GM23338 (cell line): Measurements from ENCODE around the gene TBX10. TPM values are rescaled to one million over a fixed set of nuclear protein-coding genes. Genes with fewer than 3 reads are reported as not detected.

Source experiments
- ATAC-seq: fragments of 200-7000 bp; cut with Tn5 transposase; 3 replicates; pipeline ENCODE4 v1.9.1; 2020
- DNase-seq: peaks from one replicate; pipeline ENCODE4 v3.0.0-alpha.2; 2015; ENCODE audit warnings: low spot score
- H2AFZ ChIP-seq: fragments of 200-600 bp; sonication (generic); 2 replicates; pipeline ENCODE4 v1.8.0; 2016; ENCODE audit warnings: antibody characterized with exemption, mild to moderate bottlenecking, moderate library complexity
- H3F3A ChIP-seq: fragments of 200-600 bp; sonication (generic); replicated peaks from 2 replicates; pipeline ENCODE4 v1.8.0; 2017; ENCODE audit warnings: antibody characterized with exemption, mixed run types, low read depth
- H3K27ac ChIP-seq: fragments of 200-600 bp; sonication (generic); 2 replicates; pipeline ENCODE4 v1.6.1; 2016; ENCODE audit warnings: low read depth
- H3K27me3 ChIP-seq: fragments of 200-600 bp; sonication (generic); 2 replicates; pipeline ENCODE4 v1.8.0; 2016; ENCODE audit warnings: mild to moderate bottlenecking, mixed run types, moderate library complexity; ENCODE audit not compliant: insufficient read depth
- H3K36me3 ChIP-seq: fragments of 200-600 bp; sonication (generic); 2 replicates; pipeline ENCODE4 v1.8.0; 2016; ENCODE audit warnings: mild to moderate bottlenecking; ENCODE audit not compliant: insufficient read depth
- H3K4me1 ChIP-seq: fragments of 200-600 bp; sonication (generic); 2 replicates; pipeline ENCODE4 v1.8.0; 2016; ENCODE audit warnings: mild to moderate bottlenecking, moderate library complexity; ENCODE audit not compliant: insufficient read depth
- H3K4me2 ChIP-seq: fragments of 200-600 bp; sonication (generic); 2 replicates; pipeline ENCODE4 v1.7.1; 2017; ENCODE audit warnings: mixed run types
- H3K4me3 ChIP-seq: fragments of 200-600 bp; sonication (generic); 2 replicates; pipeline ENCODE4 v1.6.1; 2016; ENCODE audit warnings: mixed run types
- H3K79me2 ChIP-seq: fragments of 200-600 bp; sonication (generic); replicated peaks from 2 replicates; pipeline ENCODE4 v1.8.0; 2017; ENCODE audit warnings: mild to moderate bottlenecking; ENCODE audit not compliant: insufficient read depth
- H3K9me2 ChIP-seq: fragments of 200-600 bp; sonication (generic); 2 replicates; pipeline ENCODE4 v1.8.0; 2017; ENCODE audit not compliant: insufficient read depth
- H4K20me1 ChIP-seq: fragments of 200-600 bp; sonication (generic); replicated peaks from 2 replicates; pipeline ENCODE4 v1.8.0; 2017; ENCODE audit warnings: mild to moderate bottlenecking; ENCODE audit not compliant: insufficient read depth
- H3K27ac Mint-ChIP-seq: 2 replicates; pipeline ENCODE4 v1.8.0; 2020; ENCODE audit warnings: inconsistent platforms, mild to moderate bottlenecking, moderate library complexity, mixed read lengths
- H3K27me3 Mint-ChIP-seq: 3 replicates; pipeline ENCODE4 v1.8.0; 2022; ENCODE audit warnings: low read depth, mild to moderate bottlenecking, moderate library complexity, mixed read lengths, inconsistent platforms; ENCODE audit not compliant: insufficient read depth, poor library complexity
- H3K36me3 Mint-ChIP-seq: 3 replicates; pipeline ENCODE4 v1.8.0; 2021; ENCODE audit warnings: low read depth, mild to moderate bottlenecking, inconsistent platforms, moderate library complexity, mixed read lengths
- H3K4me1 Mint-ChIP-seq: 3 replicates; pipeline ENCODE4 v1.8.0; 2020; ENCODE audit warnings: mild to moderate bottlenecking, inconsistent platforms, mixed read lengths
- H3K4me3 Mint-ChIP-seq: 3 replicates; pipeline ENCODE4 v1.8.0; 2021; ENCODE audit warnings: moderate library complexity, mild to moderate bottlenecking, inconsistent platforms, mixed read lengths
- H3K9me3 Mint-ChIP-seq: 3 replicates; pipeline ENCODE4 v1.8.0; 2020; ENCODE audit warnings: moderate library complexity, mild to moderate bottlenecking, inconsistent platforms, mixed read lengths
- EZH2 ChIP-seq: fragments of 200-600 bp; sonication (generic); IDR thresholded peaks from one replicate; pipeline ENCODE4 v1.8.0; 2017; ENCODE audit warnings: antibody characterized with exemption, mild to moderate bottlenecking, low read depth; ENCODE audit not compliant: unreplicated experiment
- EZH2phosphoT487 ChIP-seq: fragments of 200-600 bp; sonication (generic); IDR thresholded peaks from one replicate; pipeline ENCODE4 v1.8.1; 2018; ENCODE audit warnings: antibody characterized with exemption; ENCODE audit not compliant: unreplicated experiment
- NANOG ChIP-seq: IDR thresholded peaks from 2 replicates; pipeline ENCODE4 v1.6.1; 2016; ENCODE audit warnings: antibody characterized with exemption, borderline replicate concordance
- POLR2AphosphoS5 ChIP-seq: IDR thresholded peaks from 2 replicates; pipeline ENCODE4 v1.6.1; 2016; ENCODE audit warnings: antibody characterized with exemption, low read depth
- STAT1 ChIP-seq: IDR thresholded peaks from one replicate; pipeline ENCODE4 v1.6.1; 2016; ENCODE audit warnings: antibody characterized with exemption; ENCODE audit not compliant: unreplicated experiment
- ZNF114 ChIP-seq: fragments of 250-450 bp; sonication (Bioruptor Pico); IDR thresholded peaks from 2 replicates; pipeline ENCODE4 v1.5.0; 2020; ENCODE audit warnings: mild to moderate bottlenecking, moderate library complexity
- ZNF331 ChIP-seq: fragments of 250-450 bp; sonication (Bioruptor Pico); IDR thresholded peaks from 2 replicates; pipeline ENCODE4 v1.5.0; 2020; ENCODE audit warnings: low read depth, mild to moderate bottlenecking, moderate library complexity
- polyA plus RNA-seq: library from polyadenylated mRNA; unstranded; fragments of >200 nt; fragmentation: Nextera tagmentation; extraction: Ambion mirVana; gene quantifications from 2 replicates; pipeline ENCODE4 v1.2.1, GENCODE V29; 2016
- total RNA-seq: library from RNA; depleted of rRNA; stranded (reverse); fragments of >200 nt; shearing (Covaris generic); gene quantifications from 2 replicates; pipeline ENCODE4 v1.2.3, GENCODE V29; 2014
- TF ChIP-seq, protein P1 (sequence below): IDR thresholded peaks from one replicate; pipeline ENCODE4 v1.6.1; 2018; ENCODE audit warnings: antibody characterized with exemption; ENCODE audit not compliant: unreplicated experiment
- TF ChIP-seq, protein P2 (sequence below): IDR thresholded peaks from 2 replicates; pipeline ENCODE4 v1.6.1; 2016; ENCODE audit warnings: antibody characterized with exemption

Gene TBX10
- total and polyA plus RNA-seq, 2 experiments from 2014 or later = 0.10 TPM; not detected in 1

GRCh38 chr11:67667490-67668191 is 28.1 kb upstream of the TBX10 start:
- H3K4me3 ChIP-seq = no peak overlapping the region
- no peak overlapping the region for H3K27ac ChIP-seq
- H3K4me3 Mint-ChIP-seq = no peak overlapping the region
- TF ChIP-seq STAT1 (no peak), EZH2 (no peak), ZNF114 (no peak)
- TF ChIP-seq, protein P1, sequence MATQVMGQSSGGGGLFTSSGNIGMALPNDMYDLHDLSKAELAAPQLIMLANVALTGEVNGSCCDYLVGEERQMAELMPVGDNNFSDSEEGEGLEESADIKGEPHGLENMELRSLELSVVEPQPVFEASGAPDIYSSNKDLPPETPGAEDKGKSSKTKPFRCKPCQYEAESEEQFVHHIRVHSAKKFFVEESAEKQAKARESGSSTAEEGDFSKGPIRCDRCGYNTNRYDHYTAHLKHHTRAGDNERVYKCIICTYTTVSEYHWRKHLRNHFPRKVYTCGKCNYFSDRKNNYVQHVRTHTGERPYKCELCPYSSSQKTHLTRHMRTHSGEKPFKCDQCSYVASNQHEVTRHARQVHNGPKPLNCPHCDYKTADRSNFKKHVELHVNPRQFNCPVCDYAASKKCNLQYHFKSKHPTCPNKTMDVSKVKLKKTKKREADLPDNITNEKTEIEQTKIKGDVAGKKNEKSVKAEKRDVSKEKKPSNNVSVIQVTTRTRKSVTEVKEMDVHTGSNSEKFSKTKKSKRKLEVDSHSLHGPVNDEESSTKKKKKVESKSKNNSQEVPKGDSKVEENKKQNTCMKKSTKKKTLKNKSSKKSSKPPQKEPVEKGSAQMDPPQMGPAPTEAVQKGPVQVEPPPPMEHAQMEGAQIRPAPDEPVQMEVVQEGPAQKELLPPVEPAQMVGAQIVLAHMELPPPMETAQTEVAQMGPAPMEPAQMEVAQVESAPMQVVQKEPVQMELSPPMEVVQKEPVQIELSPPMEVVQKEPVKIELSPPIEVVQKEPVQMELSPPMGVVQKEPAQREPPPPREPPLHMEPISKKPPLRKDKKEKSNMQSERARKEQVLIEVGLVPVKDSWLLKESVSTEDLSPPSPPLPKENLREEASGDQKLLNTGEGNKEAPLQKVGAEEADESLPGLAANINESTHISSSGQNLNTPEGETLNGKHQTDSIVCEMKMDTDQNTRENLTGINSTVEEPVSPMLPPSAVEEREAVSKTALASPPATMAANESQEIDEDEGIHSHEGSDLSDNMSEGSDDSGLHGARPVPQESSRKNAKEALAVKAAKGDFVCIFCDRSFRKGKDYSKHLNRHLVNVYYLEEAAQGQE = no peak
- H3F3A ChIP-seq = no peaks in the 10 kb centered on the region
- H3K9me3 Mint-ChIP-seq = no peaks in the 10 kb centered on the region
- no peaks in the 10 kb centered on the region for H3K4me1 ChIP-seq
- no peaks in the 10 kb centered on the region for H4K20me1 ChIP-seq
- no peak for DNase-seq
- no peaks in the 10 kb centered on the region for H3K36me3 Mint-ChIP-seq
- H3K9me2 ChIP-seq = no peaks in the 10 kb centered on the region
- no peak overlapping the region for H3K4me2 ChIP-seq
- ATAC-seq = no peak
- H3K4me1 Mint-ChIP-seq = no peaks in the 10 kb centered on the region
- no peaks in the 10 kb centered on the region for H3K36me3 ChIP-seq
- H3K27me3 ChIP-seq = no peaks in the 10 kb centered on the region
- no peaks in the 10 kb centered on the region for H3K79me2 ChIP-seq
- H3K27ac Mint-ChIP-seq = no peak overlapping the region
- H3K27me3 Mint-ChIP-seq = no peaks in the 10 kb centered on the region
- H2AFZ ChIP-seq = no peak overlapping the region

GRCh38 chr11:67666676-67667489 is 27.3 kb upstream of the TBX10 start:
- no peaks in the 10 kb centered on the region for H3F3A ChIP-seq
- no peaks in the 10 kb centered on the region for H3K79me2 ChIP-seq
- H2AFZ ChIP-seq = no peak overlapping the region
- no peaks in the 10 kb centered on the region for H4K20me1 ChIP-seq
- H3K36me3 ChIP-seq = no peaks in the 10 kb centered on the region
- DNase-seq (no peak), ATAC-seq (no peak)
- H3K9me3 Mint-ChIP-seq = no peaks in the 10 kb centered on the region
- no peak overlapping the region for H3K27ac ChIP-seq
- no peaks in the 10 kb centered on the region for H3K4me1 ChIP-seq
- no peaks in the 10 kb centered on the region for H3K36me3 Mint-ChIP-seq
- no peak overlapping the region for H3K4me3 ChIP-seq
- H3K27ac Mint-ChIP-seq = no peak overlapping the region
- no peak overlapping the region for H3K4me2 ChIP-seq
- no peak overlapping the region for H3K4me3 Mint-ChIP-seq
- H3K27me3 Mint-ChIP-seq = no peaks in the 10 kb centered on the region
- no peaks in the 10 kb centered on the region for H3K9me2 ChIP-seq
- no peaks in the 10 kb centered on the region for H3K27me3 ChIP-seq
- H3K4me1 Mint-ChIP-seq = no peaks in the 10 kb centered on the region
- TF ChIP-seq ZNF114 = no peak
- TF ChIP-seq, protein P2, sequence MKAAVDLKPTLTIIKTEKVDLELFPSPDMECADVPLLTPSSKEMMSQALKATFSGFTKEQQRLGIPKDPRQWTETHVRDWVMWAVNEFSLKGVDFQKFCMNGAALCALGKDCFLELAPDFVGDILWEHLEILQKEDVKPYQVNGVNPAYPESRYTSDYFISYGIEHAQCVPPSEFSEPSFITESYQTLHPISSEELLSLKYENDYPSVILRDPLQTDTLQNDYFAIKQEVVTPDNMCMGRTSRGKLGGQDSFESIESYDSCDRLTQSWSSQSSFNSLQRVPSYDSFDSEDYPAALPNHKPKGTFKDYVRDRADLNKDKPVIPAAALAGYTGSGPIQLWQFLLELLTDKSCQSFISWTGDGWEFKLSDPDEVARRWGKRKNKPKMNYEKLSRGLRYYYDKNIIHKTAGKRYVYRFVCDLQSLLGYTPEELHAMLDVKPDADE = no peak
- TF ChIP-seq NANOG = no peak
- no peak for TF ChIP-seq EZH2
- no peak for TF ChIP-seq EZH2phosphoT487
- no peak for TF ChIP-seq ZNF331 (CRISPR knock-in tag)
- TF ChIP-seq POLR2AphosphoS5 = no peak
